ENCODE measurements around the gene MAGI2. TPM values are rescaled to one million over a fixed set of nuclear protein-coding genes. Genes with fewer than 3 reads are reported as not detected.

Gene MAGI2
- total RNA-seq, 1 experiment from 2014 or later, result 0.22 TPM

- no peaks in the 10 kb centered on the region for H3K36me3 ChIP-seq (ENCODE audit: control insufficient read depth in 1 of 2, insufficient read depth in 2 of 2, low read length in 2 of 2)
- no peaks in the 10 kb centered on the region for H3K9me2 ChIP-seq (ENCODE audit: insufficient read depth)
- no peaks in the 10 kb centered on the region for H3K79me2 ChIP-seq (ENCODE audit: insufficient read depth, low read length)
- DNase-seq (ENCODE audit: low read depth, low spot score) (no peak), ATAC-seq (no peak)
- no peaks in the 10 kb centered on the region for H4K20me1 ChIP-seq (ENCODE audit: insufficient read depth)
- intact Hi-C loops (cut with micrococcal nuclease), result no loop called here
- TF ChIP-seq ZFX (IDR thresholded peaks at IDR 0.05), result no peak
- no peak for TF ChIP-seq ZBTB33 (IDR thresholded peaks at IDR 0.05; ENCODE audit: extremely low read depth, insufficient replicate concordance, low read length)
- no peak for TF ChIP-seq REST (IDR thresholded peaks at IDR 0.05; ENCODE audit: low read depth)
- no peak for TF ChIP-seq ATF3 (IDR thresholded peaks at IDR 0.05)
- H3K9me3 ChIP-seq (ENCODE audit: control insufficient read depth in 1 of 2, insufficient read depth in 1 of 2, low read depth in 1 of 2, low read length in 2 of 2), result no peaks in the 10 kb centered on the region
- RAD21 ChIA-PET (ENCODE audit: low non-redundant PET in 1 of 2, low total read pairs in 2 of 2, uncharacterized antibody in 2 of 2, unreplicated experiment in 2 of 2), result no interaction called here
- no peak overlapping the region for H3K27ac ChIP-seq (ENCODE audit: low read depth, low read length)
- no peaks in the 10 kb centered on the region for H3K27me3 ChIP-seq (ENCODE audit: insufficient read depth, low read length)
- H3K4me1 ChIP-seq (ENCODE audit: control insufficient read depth in 1 of 2, insufficient read depth in 2 of 2, low read length in 2 of 2), result no peaks in the 10 kb centered on the region
- CTCF ChIA-PET, result no interaction called here
- no peak overlapping the region for H2AFZ ChIP-seq (ENCODE audit: low read depth, low read length, poor library complexity, severe bottlenecking)
- no peak overlapping the region for H3K4me3 ChIP-seq (replicated peaks in 1 of 2; ENCODE audit: low read depth in 1 of 2, low read length in 2 of 2)
- H3K4me2 ChIP-seq (ENCODE audit: low read length), result no peak overlapping the region
- POLR2A ChIA-PET, result no interaction called here
- BruUV-seq (replicated peaks), result no TSS peak
- no peak overlapping the region for H3K9ac ChIP-seq (ENCODE audit: low read length)
Measured at GRCh38 chr7:79495544-79496272, 42.2 kb upstream of the MAGI2 start.
